KOPT-K1 (cell line): ENCODE data around the gene TBC1D17.
"Not testable (repeated sequence)": the region's sequence is repeated elsewhere in the genome, so short reads cannot be mapped to it uniquely, and the experiment has no call there.

Source experiments
- H3K27ac ChIP-seq: fragments of 200-600 bp; sonication (generic); 2 replicates; pipeline ENCODE4 v1.5.1; 2016; ENCODE audit warnings: antibody characterized with exemption, mild to moderate bottlenecking, low read depth, low read length; ENCODE audit not compliant: poor library complexity, severe bottlenecking
- H3K36me3 ChIP-seq: fragments of 200-600 bp; sonication (generic); 2 replicates; pipeline ENCODE4 v1.5.1; 2017; ENCODE audit warnings: antibody characterized with exemption, mild to moderate bottlenecking, low read length, moderate library complexity; ENCODE audit not compliant: insufficient read depth
- H3K9me3 ChIP-seq: fragments of 200-600 bp; sonication (generic); 2 replicates; pipeline ENCODE4 v1.5.1; 2017; ENCODE audit warnings: antibody characterized with exemption, low read length, mild to moderate bottlenecking; ENCODE audit not compliant: insufficient read depth, poor library complexity, severe bottlenecking

Gene TBC1D17

DNA sequence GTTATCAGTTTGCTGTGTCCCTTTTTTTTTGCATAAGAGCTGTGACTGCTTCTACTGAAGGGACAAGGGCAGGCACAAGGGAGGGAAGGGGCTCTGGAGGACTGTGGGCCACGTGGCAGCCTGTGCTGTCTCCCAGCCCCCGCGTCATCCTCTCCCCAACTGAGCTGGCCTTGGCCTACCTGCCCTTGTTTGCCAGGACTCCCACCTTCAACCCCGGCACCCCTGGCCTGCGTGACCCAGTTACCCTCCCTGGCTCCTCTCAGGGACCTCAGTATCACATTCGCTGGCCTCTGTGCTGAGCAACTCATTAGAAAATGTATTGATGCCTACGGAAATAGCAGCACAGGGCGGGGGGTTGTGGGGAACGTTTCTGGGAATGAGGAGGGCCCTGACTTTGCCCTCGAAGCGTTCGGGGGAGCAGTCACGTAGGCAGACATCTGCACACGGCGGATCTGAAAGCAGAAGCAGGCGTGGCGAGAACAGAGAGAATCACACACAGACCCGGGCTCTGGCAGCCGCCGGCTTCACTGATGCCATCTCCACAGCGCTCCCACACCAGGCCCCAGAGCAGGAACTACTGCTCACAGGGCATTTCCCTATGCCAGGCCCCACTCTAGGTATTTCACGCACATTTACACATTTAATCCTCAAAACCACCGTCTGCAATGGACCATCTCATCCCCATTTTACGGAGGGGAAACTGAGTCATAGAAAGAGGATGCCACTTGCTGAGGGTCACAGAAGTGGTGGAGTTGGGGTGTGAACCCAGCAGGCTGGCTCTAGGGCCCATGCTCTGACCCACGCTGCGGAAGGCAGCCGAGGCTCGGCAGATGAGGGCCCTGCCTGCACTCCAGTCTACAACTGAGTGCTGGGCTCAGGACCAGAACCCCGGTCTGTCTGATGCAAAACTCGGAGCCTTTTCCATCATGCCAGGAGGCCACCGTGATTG, 45.8 kb downstream of the TBC1D17 start:
- Histone ChIP-seq H3K9me3 (no peaks in the 10 kb centered on the region), H3K27ac (no peak overlapping the region), H3K36me3 (peaks cover 95% of the 10 kb centered on the region)

DNA sequence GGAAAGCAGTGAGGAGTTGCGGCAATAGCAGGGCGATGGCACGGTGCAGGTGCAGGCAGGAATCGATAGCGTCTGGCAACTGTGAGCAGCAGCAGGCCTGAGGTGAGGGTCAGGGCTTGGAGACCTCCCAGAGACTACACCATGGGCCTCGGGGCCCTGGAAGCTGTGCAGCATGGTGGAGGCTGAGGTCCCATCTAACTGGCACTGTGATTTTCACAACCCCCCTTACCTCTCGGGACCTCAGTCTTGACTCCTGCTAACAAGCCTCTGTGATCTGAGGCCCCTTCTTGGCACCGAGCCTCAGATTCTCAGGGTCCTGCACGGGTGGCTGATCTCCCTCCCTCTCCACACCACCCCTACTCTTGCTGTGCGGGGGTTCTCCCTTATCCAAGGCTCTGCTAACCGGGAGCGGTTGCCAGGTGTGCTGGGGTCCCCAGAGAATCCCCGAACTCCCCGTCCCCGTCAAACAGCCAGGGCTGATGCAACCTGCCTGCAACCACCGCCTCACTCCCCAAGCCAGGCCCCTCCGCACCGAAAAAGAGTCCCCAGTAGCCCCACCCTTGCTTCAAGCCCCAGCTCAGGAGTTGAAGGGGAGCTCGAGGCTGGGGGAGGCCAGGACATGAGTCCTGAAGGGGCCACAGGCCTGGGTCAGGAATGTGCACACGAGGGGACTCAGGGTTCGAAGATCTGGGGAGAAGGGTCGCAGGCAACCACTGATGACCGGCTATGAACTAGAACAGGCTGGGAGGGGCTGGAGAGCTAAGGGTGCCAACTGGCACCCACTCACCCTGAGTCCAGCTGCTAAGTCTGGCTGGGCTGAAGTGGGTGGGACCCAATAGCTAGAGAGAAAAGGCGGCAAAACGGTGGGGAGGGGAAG, 46.7 kb downstream of the TBC1D17 start:
- no peak overlapping the region for H3K27ac ChIP-seq
- H3K9me3 ChIP-seq = no peaks in the 10 kb centered on the region
- peaks cover 87% of the 10 kb centered on the region for H3K36me3 ChIP-seq

DNA sequence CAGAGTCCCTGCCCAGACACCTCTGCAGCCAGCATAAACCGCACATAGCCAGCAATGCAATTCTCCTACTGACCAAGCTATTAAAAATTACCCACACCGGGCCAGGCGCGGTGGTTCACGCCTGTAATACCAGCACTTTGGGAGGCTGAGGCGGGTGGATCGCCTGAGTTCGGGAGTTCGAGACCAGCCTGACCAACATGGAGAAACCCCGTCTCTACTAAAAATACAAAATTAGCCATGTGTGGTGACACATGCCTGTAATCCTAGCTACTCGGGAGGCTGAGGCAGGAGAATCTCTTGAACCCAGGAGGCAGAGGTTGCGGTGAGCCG, 47.3 kb downstream of the TBC1D17 start:
- H3K27ac ChIP-seq = not testable (repeated sequence)

DNA sequence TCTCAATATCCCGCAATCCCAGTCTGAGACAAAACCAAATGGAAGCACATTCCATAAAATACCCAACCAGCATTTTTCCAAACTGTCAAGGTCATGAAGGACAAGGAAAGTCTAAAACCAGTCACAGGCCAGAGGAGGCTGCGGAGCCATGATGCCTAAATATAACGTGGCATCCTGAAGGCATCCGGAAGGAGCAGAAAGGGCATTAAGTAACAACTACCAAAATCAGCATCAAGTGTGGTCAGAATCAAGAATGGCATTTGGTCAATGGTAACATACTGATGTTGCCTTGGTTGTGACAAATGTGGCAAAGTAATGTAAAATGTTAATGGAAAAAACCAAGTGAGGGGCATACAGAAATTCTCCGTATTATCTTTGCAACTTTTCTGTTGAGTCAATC, 48.0 kb downstream of the TBC1D17 start:
- no peaks in the 10 kb centered on the region for H3K9me3 ChIP-seq
- no peak overlapping the region for H3K27ac ChIP-seq
- peaks cover 75% of the 10 kb centered on the region for H3K36me3 ChIP-seq

More for the DNA sequence above, 47.3 kb downstream of the TBC1D17 start:
- peaks cover 81% of the 10 kb centered on the region for H3K36me3 ChIP-seq
- not testable (repeated sequence) for H3K9me3 ChIP-seq

DNA sequence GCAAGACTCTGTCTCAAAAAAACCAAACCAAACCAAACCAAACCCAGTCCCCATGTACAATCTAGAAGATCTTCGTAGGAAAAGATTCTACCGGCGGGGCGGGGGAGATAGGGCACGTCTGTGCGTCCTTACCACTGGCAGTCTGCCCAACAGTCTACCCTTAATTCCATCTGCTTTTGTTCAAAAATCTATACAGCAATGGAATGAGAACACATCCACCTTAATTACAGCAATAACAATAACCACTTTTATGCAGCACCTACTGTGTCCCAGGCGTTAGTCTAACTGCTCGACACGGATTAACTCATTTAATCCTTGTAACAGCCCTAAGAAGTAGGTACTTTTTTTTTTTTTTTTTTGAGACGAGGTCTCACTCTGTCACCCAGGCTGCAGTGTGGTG, 49.0 kb downstream of the TBC1D17 start:
- H3K27ac ChIP-seq = no peak overlapping the region
- no peaks in the 10 kb centered on the region for H3K9me3 ChIP-seq
- peaks cover 65% of the 10 kb centered on the region for H3K36me3 ChIP-seq

DNA sequence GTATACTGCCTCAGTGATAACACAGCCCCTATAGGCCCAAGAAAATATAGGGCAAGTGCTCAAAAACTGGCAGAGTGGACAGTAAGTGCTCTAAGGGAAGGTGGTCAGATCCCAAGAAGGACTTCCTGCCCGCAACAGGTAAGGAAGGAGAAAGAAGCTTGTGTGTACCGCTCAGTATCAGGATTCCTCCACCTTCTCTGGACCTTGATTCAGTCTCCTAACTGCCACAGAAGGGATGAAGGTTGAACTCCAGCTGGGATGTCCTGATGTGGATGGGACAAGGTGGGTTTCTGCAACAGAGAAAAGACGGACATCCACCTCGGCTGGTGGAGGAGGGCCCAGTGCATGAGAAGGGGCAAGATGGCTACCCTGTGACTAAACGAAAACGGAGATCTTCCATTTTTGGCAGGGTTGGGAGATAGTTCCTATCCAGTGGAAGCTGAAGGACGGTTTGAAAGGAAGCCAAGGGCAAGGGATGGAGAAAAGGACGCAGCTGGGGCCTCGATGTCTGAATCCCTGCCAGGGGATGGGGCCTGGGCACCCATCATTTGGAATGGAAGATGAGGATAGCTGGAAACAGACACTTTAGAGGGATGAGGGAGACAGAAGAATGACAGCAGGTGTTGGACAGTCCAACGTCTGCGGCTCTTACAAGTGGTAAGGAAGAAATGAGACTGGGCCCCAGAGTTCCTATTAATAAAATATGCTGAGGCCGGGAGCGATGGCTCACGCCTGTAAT, 50.2 kb downstream of the TBC1D17 start:
- peak overlapping the region; percentile 95 for H3K27ac ChIP-seq

DNA sequence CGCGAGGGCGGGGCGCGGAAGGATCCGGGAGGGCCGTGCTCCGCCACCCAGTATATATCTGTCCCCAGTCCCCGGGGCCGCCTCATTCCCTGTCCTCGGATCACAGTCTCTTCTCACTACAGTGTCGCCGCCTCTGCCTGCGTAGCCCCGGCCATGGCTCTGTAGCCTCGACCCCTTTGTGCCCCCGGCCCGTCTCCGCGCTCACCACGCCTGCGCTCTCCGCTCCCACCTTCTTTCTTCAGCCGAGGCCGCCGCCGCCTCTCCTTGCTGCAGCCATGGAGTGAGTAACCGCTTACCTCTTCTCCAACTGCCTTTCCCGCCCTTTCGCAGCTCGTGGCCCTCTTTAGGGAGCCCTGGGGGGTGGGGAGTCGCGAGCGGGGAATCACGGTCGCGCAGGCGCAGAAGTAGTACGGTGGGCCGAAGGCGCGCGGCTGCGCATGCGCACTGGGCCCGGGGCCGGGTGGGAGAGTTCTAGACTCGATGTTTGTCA, 51.7 kb downstream of the TBC1D17 start, which contains the start of the genes ATF5 and NUP62:
Gene ATF5, plus strand, starts transcription at position 85 of the 490 bp plus-strand sequence. CDS start 1,646 bp downstream, outside the sequence.
Gene NUP62, minus strand, starts transcription at position 384 of the 490 bp plus-strand sequence. CDS start 19,697 bp downstream, outside the sequence.
- Histone ChIP-seq H3K27ac (peak within 1 kb of the TSS; percentile 95), H3K36me3 (peaks cover 38% of the 10 kb centered on the region), H3K9me3 (no peaks in the 10 kb centered on the region)

More for the DNA sequence above, 50.2 kb downstream of the TBC1D17 start:
- Histone ChIP-seq H3K36me3 (peaks cover 53% of the 10 kb centered on the region), H3K9me3 (no peaks in the 10 kb centered on the region)

DNA sequence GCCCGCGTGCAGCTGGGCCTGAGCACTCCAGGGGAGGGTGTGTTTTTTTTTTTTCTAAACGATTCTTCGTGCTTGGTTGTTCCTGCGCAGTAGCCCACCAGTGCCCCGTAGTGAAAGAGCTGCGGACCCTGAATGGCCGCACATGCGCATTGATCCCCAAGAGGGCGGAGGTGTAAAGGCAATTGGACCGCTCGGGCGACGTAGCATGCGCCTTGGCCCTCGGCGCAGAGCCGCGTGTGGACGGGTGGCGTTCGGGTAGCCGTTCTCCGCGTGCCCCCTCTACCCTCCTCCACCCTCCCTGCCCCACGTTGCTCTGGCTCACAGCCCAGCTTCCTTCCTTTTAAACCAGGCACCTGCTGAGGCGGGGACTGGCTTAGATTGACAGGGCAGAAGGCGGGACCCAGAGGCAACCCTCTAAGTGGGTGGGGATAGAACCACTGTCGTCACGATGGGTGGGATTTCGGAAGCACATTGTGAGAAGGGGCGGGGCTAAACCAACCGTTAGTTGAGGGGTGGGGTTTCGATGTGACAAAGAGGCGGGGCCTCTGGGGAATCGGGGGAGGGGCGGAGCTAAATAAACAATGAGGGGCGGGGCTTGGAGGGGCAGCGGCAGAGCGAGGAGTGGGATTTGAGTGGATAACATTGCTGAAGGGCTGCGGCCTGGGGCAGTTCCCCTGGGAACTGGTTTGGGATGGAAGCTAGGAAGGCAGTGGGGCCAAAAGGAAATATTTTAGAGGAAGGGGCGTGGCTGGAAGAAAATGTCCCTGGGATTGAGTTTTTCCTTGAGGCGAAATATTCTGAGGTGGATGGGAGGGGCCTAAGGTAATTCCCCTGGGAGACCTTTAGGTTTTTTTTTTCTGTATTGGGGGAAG, 52.3 kb downstream of the TBC1D17 start:
- H3K27ac ChIP-seq = peak overlapping the region; percentile 95
- peaks cover 31% of the 10 kb centered on the region for H3K36me3 ChIP-seq

DNA sequence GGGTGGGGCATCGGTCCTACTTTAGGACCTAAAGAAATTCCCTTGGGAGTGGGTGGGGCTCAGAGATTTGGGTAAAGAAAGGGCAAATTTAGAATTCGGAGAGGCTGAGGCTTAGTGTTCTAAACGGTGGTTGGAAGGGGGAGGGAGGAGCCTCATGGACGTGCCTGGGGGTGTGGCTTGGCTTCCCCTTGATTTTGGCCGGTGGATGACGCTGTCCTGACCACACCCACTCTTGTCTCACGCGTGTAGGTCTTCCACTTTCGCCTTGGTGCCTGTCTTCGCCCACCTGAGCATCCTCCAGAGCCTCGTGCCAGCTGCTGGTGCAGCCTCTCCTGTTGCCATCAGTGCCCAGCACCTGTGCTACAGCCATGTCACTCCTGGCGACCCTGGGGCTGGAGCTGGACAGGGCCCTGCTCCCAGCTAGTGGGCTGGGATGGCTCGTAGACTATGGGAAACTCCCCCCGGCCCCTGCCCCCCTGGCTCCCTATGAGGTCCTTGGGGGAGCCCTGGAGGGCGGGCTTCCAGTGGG, 53.0 kb downstream of the TBC1D17 start:
- H3K9me3 ChIP-seq = no peaks in the 10 kb centered on the region
- H3K36me3 ChIP-seq = peaks cover 24% of the 10 kb centered on the region
- H3K27ac ChIP-seq = no peak overlapping the region

More for the DNA sequence above, 52.3 kb downstream of the TBC1D17 start:
- H3K9me3 ChIP-seq = no peaks in the 10 kb centered on the region

DNA sequence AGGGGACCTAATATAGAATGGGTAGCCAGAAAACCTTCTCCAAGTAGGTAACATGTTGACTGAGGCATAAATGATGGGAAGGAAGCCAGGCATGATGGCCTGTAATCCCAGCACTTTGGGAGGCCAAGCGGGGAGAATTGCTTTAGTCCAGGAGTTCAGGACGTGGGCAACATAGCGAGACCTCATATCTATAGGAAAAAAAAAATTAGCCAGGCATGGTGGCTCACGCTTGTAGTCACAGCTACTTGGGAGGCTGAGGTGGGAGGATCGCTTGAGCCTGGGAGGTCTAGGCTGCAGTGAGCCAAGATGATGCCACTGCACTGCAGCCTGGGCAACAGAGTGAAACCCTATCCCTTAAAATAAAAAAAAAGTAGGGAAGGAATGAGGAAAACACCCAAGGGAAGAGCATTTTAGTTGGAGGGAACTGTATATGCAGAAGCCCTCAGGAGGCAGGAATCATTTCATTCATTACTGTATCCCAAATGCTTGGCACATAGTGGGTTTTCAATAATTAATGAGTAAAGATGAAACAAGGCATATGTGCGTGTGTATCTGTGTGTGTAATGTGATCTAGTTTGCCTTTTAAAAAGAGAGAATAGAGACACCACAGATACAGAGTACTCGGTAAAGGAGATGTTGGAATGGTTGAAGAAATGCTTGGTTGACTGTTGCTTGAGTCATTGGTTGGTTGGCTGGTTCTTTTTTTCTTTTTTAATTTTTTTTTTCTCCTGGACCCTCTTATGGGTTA, 54.0 kb downstream of the TBC1D17 start:
- H3K27ac ChIP-seq = no peak overlapping the region
- peaks cover 15% of the 10 kb centered on the region for H3K36me3 ChIP-seq
- H3K9me3 ChIP-seq = no peaks in the 10 kb centered on the region

DNA sequence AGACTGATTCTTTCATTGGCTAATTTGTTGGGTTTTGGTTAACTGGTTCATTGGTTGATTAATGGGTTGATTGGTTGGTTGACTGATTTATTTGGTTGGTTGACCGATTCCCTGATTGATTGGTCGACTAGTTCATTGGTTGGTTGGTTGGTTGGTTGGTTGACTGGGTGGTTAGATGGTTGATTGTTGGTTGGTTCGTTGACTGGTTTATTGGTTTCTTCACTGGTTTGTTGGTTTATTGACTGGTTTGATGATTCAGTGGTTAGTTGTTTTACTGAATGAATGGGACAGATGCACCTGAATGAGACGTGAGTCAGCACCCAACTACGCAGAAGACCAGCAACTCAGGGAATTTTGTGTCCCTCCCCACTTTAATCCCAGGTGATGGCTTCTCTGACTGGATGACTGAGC, 54.5 kb downstream of the TBC1D17 start:
- Histone ChIP-seq H3K36me3 (peaks cover 9% of the 10 kb centered on the region), H3K27ac (no peak overlapping the region)

DNA sequence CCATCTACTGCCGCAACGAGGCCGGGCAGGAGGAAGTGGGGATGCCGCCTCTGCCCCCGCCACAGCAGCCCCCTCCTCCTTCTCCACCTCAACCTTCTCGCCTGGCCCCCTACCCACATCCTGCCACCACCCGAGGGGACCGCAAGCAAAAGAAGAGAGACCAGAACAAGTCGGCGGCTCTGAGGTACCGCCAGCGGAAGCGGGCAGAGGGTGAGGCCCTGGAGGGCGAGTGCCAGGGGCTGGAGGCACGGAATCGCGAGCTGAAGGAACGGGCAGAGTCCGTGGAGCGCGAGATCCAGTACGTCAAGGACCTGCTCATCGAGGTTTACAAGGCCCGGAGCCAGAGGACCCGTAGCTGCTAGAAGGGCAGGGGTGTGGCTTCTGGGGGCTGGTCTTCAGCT, 55.2 kb downstream of the TBC1D17 start:
- H3K36me3 ChIP-seq = peaks cover 3% of the 10 kb centered on the region
- no peak overlapping the region for H3K27ac ChIP-seq
- H3K9me3 ChIP-seq = no peaks in the 10 kb centered on the region

More for the DNA sequence above, 54.5 kb downstream of the TBC1D17 start:
- no peaks in the 10 kb centered on the region for H3K9me3 ChIP-seq

DNA sequence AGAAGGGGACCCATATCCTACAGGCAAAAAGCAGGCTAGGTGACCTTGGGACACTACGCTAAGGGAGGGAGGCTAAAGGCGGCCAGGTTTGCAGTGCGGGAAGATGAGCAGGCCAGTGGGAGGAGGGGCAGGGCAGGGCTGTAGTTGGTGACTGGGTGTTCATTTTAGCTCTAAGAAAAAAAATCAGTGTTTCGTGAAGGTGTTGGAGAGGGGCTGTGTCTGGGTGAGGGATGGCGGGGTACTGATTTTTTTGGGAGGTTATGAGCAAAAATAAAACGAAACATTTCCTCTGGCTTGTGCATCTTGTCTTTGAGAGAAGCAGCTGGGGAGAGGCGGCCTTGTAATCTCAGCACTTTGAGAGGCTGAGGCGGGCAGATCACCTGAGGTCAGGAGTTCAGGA, 56.1 kb downstream of the TBC1D17 start:
- Histone ChIP-seq H3K9me3 (no peaks in the 10 kb centered on the region), H3K27ac (no peak overlapping the region), H3K36me3 (no peaks in the 10 kb centered on the region; the same call in 1 of the 2 replicates)
